Measurements from ENCODE around the gene TST.

TST gene

DNA sequence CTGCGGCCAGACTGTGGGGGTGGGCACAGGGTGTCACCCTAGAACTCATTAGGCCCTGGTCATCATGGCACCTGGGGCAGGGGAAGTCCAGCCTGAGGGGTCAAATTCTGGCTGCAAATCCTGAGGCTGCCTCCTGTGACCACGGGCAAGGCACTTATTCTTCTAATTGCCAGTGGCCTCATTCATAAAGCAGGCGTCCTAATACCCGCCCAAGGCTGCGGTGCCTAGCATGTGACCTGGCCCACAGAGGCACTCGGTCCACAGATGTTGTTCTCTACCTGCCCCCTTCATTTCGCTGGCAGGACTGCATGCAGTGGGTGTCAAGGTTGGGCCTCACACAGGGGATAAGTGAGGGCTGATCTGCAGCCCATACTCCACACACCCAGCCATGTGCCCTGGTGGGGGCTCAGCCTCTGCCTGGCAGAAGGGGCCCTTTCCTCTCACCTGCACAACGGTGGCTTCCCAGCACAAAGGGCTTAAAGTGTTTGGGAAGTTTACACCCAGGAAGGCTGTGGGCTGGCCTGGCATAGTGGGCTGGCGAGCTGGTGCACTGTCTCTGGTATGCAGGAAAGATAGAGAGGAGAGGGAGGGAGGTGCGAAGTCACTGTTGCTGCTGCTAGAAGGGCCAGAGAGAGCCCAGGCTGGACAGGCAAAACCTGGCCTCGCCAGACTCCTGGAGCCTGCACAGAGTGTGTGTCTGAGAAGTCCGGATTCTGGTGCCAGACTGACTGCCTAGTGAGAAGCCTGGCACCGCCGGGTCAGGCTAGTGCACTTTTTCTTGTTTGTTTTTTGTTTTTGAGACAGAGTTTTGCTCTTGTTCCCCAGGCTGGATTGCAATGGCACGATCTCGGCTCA is 3.5 kb upstream of the TST start:
- TF ChIP-seq, protein P1, sequence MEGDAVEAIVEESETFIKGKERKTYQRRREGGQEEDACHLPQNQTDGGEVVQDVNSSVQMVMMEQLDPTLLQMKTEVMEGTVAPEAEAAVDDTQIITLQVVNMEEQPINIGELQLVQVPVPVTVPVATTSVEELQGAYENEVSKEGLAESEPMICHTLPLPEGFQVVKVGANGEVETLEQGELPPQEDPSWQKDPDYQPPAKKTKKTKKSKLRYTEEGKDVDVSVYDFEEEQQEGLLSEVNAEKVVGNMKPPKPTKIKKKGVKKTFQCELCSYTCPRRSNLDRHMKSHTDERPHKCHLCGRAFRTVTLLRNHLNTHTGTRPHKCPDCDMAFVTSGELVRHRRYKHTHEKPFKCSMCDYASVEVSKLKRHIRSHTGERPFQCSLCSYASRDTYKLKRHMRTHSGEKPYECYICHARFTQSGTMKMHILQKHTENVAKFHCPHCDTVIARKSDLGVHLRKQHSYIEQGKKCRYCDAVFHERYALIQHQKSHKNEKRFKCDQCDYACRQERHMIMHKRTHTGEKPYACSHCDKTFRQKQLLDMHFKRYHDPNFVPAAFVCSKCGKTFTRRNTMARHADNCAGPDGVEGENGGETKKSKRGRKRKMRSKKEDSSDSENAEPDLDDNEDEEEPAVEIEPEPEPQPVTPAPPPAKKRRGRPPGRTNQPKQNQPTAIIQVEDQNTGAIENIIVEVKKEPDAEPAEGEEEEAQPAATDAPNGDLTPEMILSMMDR (IDR thresholded peaks at IDR 0.05; ENCODE audit: control extremely low read depth, extremely low read depth, low read depth, missing control alignments) = no peak
- CTCF ChIA-PET = interaction anchor here (0.6 to 4.4 kb wide), 17 partner anchors 8 to 247 kb away, joined by 3 to 40 read pairs (median 4); partner anchors contain the start of gene IFT27
- DNase-seq (ENCODE audit: extremely low spot score) = no peak
- POLR2A ChIA-PET = no interaction called here

DNA sequence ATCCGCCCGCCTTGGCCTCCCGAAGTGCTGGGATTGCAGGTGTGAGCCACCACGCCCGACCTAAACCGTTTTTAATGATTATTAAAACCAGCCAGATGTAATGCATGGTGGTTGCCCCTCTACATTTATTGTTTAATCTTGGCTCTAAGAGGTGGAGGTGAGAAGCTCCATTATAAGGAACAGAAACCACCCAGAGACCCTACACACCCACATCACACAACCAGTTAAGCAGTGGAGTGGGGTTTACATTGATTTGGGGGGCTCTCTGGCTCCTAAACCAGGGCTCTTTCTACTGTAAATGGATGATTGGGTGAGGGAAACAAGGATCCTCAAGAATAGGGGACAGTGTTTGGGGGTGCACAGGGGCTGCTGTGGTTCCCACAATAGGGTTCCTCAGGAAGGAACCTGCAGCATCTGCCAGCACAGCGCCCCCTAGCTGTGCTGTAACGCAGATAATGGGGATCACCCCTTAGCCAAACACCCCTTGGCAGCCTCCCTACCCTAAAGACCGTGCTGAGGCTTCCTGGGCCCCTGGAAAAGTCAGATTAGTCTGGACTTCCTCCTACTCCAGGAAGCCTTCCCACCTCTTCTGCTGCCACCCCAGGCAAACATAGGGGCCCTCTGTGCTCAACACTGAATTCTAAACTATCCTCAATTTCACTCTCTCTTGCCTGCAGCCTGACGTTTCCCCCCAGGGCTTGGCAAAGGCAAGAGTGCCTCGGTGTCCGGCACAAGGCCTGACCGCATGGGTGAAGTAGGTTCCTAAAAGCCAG is 2.6 kb upstream of the TST start:
- CTCF ChIA-PET = interaction anchor here (0.6 to 4.4 kb wide), 22 partner anchors 9 to 747 kb away, joined by 3 to 40 read pairs (median 4); partner anchors contain the start of gene IFT27
- POLR2A ChIA-PET = no interaction called here
- TF ChIP-seq, protein P1 (IDR thresholded peaks at IDR 0.05; ENCODE audit: control extremely low read depth, extremely low read depth, low read depth, missing control alignments) = peak; percentile 81
- DNase-seq (ENCODE audit: extremely low spot score) = peak; percentile 82

DNA sequence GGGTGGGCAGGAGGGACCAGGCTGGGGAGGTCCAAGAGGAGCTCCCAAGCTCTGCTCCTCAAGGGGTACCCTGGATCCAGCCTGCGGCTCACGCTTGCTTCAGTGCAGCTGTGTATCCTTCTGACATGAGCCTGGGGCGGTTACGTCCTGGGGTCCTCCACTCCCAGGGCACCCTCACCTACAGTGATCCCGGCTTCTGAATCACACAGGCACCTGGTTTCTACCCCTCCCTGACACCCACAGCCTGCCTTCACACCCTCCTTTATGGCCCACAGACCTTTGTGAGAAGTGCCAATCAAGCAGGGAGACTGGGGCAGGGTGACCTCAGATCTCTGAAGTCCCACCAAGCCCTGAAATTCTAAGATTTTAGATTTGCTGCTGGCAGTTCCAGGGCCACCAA is 1.8 kb upstream of the TST start:
- DNase-seq (ENCODE audit: extremely low spot score) = no peak
- TF ChIP-seq, protein P1 (IDR thresholded peaks at IDR 0.05; ENCODE audit: control extremely low read depth, extremely low read depth, low read depth, missing control alignments) = no peak
- POLR2A ChIA-PET = no interaction called here
- CTCF ChIA-PET = interaction anchor here (0.7 to 4.4 kb wide), 20 partner anchors 8 to 245 kb away, joined by 3 to 40 read pairs (median 4); partner anchors contain the start of gene IFT27

DNA sequence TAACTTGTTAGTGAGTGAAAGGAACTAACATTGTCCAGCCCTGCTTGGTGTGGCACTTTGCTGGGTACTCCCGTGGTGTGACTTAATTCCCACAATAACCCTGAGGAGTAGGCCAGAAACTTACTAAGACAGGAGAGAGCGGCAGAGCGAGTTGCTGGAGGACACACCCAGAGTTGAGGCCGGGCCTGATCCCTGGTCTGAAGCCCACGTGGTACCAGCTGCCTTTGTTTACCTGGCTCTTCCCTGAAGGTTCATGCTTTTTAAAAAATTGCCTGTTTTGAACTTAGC is 889 bp upstream of the TST start:
- ChIA-PET POLR2A (no interaction called here), CTCF (interaction anchor here (0.6 to 4.4 kb wide), 11 partner anchors 10 to 237 kb away, joined by 3 to 40 read pairs (median 7); a partner anchor contains a TSS)
- DNase-seq (ENCODE audit: extremely low spot score) = no peak
- TF ChIP-seq, protein P1 (IDR thresholded peaks at IDR 0.05; ENCODE audit: control extremely low read depth, extremely low read depth, low read depth, missing control alignments) = no peak

DNA sequence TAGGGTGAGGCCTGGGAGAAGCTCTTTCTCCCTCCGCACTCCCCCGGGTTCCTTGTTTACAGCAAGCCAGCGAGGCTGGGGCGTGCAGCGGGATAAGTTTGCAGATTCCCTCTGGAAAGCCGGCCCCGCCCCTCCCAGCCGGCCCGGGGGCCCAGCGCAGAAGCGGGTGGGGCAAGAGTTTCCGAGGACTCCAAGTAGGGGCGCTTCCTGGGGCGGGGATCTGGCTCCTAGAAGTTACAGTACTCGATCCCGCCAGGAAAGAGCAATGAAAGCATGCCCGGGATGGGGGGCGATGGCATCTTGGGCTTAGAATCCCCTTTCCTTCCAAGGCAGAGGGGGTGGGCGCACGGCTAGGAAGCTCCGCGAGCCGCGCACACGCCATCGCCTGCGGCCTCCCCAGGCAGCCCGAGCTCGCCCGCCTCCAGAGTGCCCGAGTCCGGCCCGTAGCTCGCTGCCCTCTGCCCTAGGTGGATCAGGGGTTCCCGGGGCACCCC is 385 bp downstream of the TST start:
- TF ChIP-seq, protein P1 (IDR thresholded peaks at IDR 0.05; ENCODE audit: control extremely low read depth, extremely low read depth, low read depth, missing control alignments) = no peak
- POLR2A ChIA-PET = interaction anchor here (1.0 kb wide), 1 partner anchor 108 kb away, joined by 3 read pairs; no protein-coding TSS in a partner anchor
- no peak for DNase-seq (ENCODE audit: extremely low spot score)
- CTCF ChIA-PET = interaction anchor here (0.9 to 5.6 kb wide), 9 partner anchors 11 to 236 kb away, joined by 3 to 29 read pairs (median 6); partner anchors contain the start of gene KCTD17
